ENCODE data around the gene PNO1. TPM values are rescaled to one million over a fixed set of nuclear protein-coding genes. Genes with fewer than 3 reads are reported as not detected.

PNO1 gene
- total and polyA plus RNA-seq, 8 donors: 6.1 to 65.8 (median 16.4) TPM

GRCh38 chr2:68195096-68195495, 37.4 kb downstream of the PNO1 start:
- TF ChIP-seq CTCF (IDR thresholded peaks at IDR 0.05) (no peak), POLR2A (IDR thresholded peaks at IDR 0.05) (no peak), EP300 (IDR thresholded peaks at IDR 0.05) (no peak), POLR2AphosphoS5 (IDR thresholded peaks at IDR 0.05) (no peak)
- Histone ChIP-seq H3K27ac (no peak overlapping the region), H3K9me3 (no peaks in the 10 kb centered on the region), H3K27me3 (no peaks in the 10 kb centered on the region), H3K36me3 (no peaks in the 10 kb centered on the region), H3K4me1 (peaks cover 20 to 80% (median 42%) of the 10 kb centered on the region in 4 donors), H3K4me3 (no peak overlapping the region)
- DNase-seq: no peak
- intact Hi-C loops (cut with DNase I; ENCODE audit: low total_unique reads): loop anchor here (10.0 kb wide), 1 partner anchor 50 kb away; no protein-coding TSS in a partner anchor

- intact Hi-C loops (cut with DNase I; ENCODE audit: low total_unique reads): loop anchor here (10.0 kb wide), 1 partner anchor 49 kb away; no protein-coding TSS in a partner anchor
- 38 to 97% (median 51%) methylated on average over 4 of the region's 4 CpGs for WGBS, 5 donors
- H3K4me3 ChIP-seq: no peak overlapping the region
- no peaks in the 10 kb centered on the region for H3K9me3 ChIP-seq
- H3K27me3 ChIP-seq: no peaks in the 10 kb centered on the region
- peak in 1 of 2 donors; percentile 71 for DNase-seq
- H3K36me3 ChIP-seq: no peaks in the 10 kb centered on the region
- peak in 3 of 7 experiments; percentile 49 to 73 (median 66) for TF ChIP-seq CTCF (IDR thresholded peaks at IDR 0.05)
- TF ChIP-seq POLR2AphosphoS5 (IDR thresholded peaks at IDR 0.05): no peak
- peaks cover 20 to 79% (median 40%) of the 10 kb centered on the region in 4 donors for H3K4me1 ChIP-seq
- H3K27ac ChIP-seq: no peak overlapping the region
These were observed 38.5 kb downstream of the PNO1 start for GRCh38 chr2:68196120-68196716.

- no peak for DNase-seq
- Histone ChIP-seq H3K27ac (no peak overlapping the region), H3K4me1 (peaks cover 9 to 65% (median 39%) of the 10 kb centered on the region in 4 donors), H3K27me3 (no peaks in the 10 kb centered on the region), H3K9me3 (no peaks in the 10 kb centered on the region), H3K36me3 (no peaks in the 10 kb centered on the region), H3K4me3 (no peak overlapping the region)
- WGBS, 5 donors: 70 to 84% (median 75%) methylated on average over 4 of the region's 4 CpGs
- intact Hi-C loops (cut with DNase I; ENCODE audit: low total_unique reads): no loop called here
- TF ChIP-seq POLR2AphosphoS5 (IDR thresholded peaks at IDR 0.05) (peak in 1 of 3 donors; percentile 6), CTCF (IDR thresholded peaks at IDR 0.05) (no peak)
These were observed 42.6 kb downstream of the PNO1 start for GRCh38 chr2:68200157-68200787.

- peaks cover 0 to 5% (median 0%) of the 10 kb centered on the region in 4 donors for H3K36me3 ChIP-seq
- no peak overlapping the region for H3K4me3 ChIP-seq
- no peaks in the 10 kb centered on the region for H3K9me3 ChIP-seq
- intact Hi-C loops (cut with DNase I; ENCODE audit: low total_unique reads): no loop called here
- H3K27me3 ChIP-seq: no peaks in the 10 kb centered on the region
- H3K4me1 ChIP-seq: peaks cover 12 to 72% (median 38%) of the 10 kb centered on the region in 4 donors
- no peak for DNase-seq
- TF ChIP-seq EP300 (IDR thresholded peaks at IDR 0.05) (no peak), POLR2AphosphoS5 (IDR thresholded peaks at IDR 0.05) (no peak)
- 25 to 33% (median 28%) methylated on average over 3 of the region's 3 CpGs for WGBS, 5 donors
- peak overlapping the region in 1 of 5 donors; percentile 27 for H3K27ac ChIP-seq
These were observed 45.9 kb downstream of the PNO1 start for GRCh38 chr2:68203587-68203986.

- no peak for TF ChIP-seq POLR2AphosphoS5 (IDR thresholded peaks at IDR 0.05)
- no peak for TF ChIP-seq EP300 (IDR thresholded peaks at IDR 0.05)
- Histone ChIP-seq H3K4me3 (no peak overlapping the region), H3K27me3 (no peaks in the 10 kb centered on the region), H3K36me3 (peaks cover 0 to 7% (median 5%) of the 10 kb centered on the region in 4 donors), H3K9me3 (no peaks in the 10 kb centered on the region), H3K4me1 (peaks cover 12 to 59% (median 36%) of the 10 kb centered on the region in 4 donors), H3K27ac (no peak overlapping the region)
- no peak for DNase-seq
- intact Hi-C loops (cut with DNase I; ENCODE audit: low total_unique reads): no loop called here
These were observed 49.1 kb downstream of the PNO1 start for GRCh38 chr2:68206793-68207192.

All from stomach (tissue), 9 donors.